Brain microvascular endothelial cell (primary cell): Measurements from ENCODE around the gene MUC3A.

Source experiments
- DNase-seq: peaks from one replicate; pipeline ENCODE4 v3.0.0-alpha.2; 2020
- H3K27ac ChIP-seq: fragments of 250-450 bp; sonication (Bioruptor Pico); 2 replicates; pipeline ENCODE4 v1.5.1; 2020; ENCODE audit warnings: mild to moderate bottlenecking, moderate library complexity
- H3K27me3 ChIP-seq: fragments of 250-450 bp; sonication (Bioruptor Pico); replicated peaks from 2 replicates; pipeline ENCODE4 v1.5.1; 2020; ENCODE audit warnings: mild to moderate bottlenecking
- H3K36me3 ChIP-seq: fragments of 250-450 bp; sonication (Bioruptor Pico); replicated peaks from 2 replicates; pipeline ENCODE4 v1.5.1; 2020; ENCODE audit warnings: mild to moderate bottlenecking
- H3K4me3 ChIP-seq: 2 replicates; pipeline ENCODE4 v1.5.1; 2011; ENCODE audit warnings: low read depth, mild to moderate bottlenecking, control low read depth, low read length, moderate library complexity
- CTCF ChIP-seq: IDR thresholded peaks from 2 replicates; pipeline ENCODE4 v1.5.1; 2011; ENCODE audit warnings: low read depth, mild to moderate bottlenecking, moderate library complexity, low read length, control low read depth, inconsistent platforms; ENCODE audit errors: missing control alignments
- in situ Hi-C: cut with HindIII; loops from 2 replicates; pipeline ENCODE4 v1.10.0; 2017; ENCODE audit warnings: low sequenced_read_pairs, low pct_ligation_motif_present

Gene MUC3A

GRCh38 chr7:100966542-100967291, 17.4 kb downstream of the MUC3A start:
- in situ Hi-C loops, result no loop called here
- Histone ChIP-seq H3K4me3 (no peak overlapping the region), H3K27me3 (peaks cover 39% of the 10 kb centered on the region)

DNA sequence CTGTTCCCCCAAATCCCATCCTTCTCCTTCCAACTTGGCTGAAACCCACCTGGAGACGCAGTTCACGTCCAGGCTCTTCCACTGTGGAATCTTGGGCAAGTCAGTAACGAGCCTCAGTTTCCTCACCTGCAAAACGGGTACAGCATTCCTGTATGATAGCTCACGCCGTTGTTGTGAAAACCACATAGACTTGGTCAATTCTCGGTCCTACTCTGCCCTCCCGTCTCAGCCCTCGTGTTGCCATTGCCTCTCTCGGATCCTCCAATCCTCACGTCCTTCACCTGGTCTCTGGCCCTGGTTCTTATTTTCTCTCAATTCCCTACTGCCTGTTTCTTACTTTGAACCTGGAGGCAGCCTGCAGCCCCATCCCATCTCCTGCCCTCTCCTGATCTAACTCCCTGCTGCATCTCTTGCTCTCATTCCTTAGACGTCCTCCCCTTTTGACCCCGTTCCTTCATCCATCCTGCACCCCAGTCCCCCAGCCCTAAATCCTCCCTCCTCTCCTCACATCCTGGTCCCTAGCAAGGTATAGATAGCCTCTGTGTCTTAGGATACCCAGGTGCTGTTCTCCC, 18.0 kb downstream of the MUC3A start:
- no peak for TF ChIP-seq CTCF
- in situ Hi-C loops, result no loop called here
- no peak overlapping the region for H3K27ac ChIP-seq
- peaks cover 42% of the 10 kb centered on the region for H3K27me3 ChIP-seq
- no peak overlapping the region for H3K4me3 ChIP-seq
- DNase-seq, result no peak
- H3K36me3 ChIP-seq, result no peaks in the 10 kb centered on the region

More at GRCh38 chr7:100966542-100967291, 17.4 kb downstream of the MUC3A start:
- no peak overlapping the region for H3K27ac ChIP-seq
- no peaks in the 10 kb centered on the region for H3K36me3 ChIP-seq
- TF ChIP-seq CTCF, result no peak
- no peak for DNase-seq

- TF ChIP-seq CTCF, result no peak
- in situ Hi-C loops, result no loop called here
- H3K4me3 ChIP-seq, result no peak overlapping the region
- DNase-seq, result no peak
- peaks cover 40% of the 10 kb centered on the region for H3K27me3 ChIP-seq
- no peaks in the 10 kb centered on the region for H3K36me3 ChIP-seq
- H3K27ac ChIP-seq, result no peak overlapping the region
These were observed 18.7 kb downstream of the MUC3A start for GRCh38 chr7:100968031-100968430.

DNA sequence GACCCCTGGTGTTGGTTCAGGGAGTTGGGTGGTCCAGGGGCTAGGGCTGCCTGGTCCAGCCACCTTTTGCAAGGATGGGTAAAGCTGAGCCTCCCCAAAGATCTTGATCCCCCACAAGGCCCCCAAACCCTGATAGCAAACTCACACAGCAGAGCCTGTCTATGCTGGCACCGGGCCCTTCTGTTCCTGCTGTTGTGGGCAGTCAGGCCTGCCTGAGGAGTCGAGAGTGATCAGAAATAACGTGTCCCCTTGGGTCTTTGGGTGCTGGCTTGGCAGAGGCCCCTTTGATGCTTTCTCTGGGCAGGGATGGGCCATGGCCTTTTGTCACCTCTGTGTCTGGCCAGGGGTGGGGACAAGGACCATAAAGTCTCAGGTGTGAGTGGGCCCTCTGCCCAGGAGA, 19.3 kb downstream of the MUC3A start:
- peaks cover 40% of the 10 kb centered on the region for H3K27me3 ChIP-seq
- in situ Hi-C loops, result no loop called here
- H3K36me3 ChIP-seq, result no peaks in the 10 kb centered on the region
- no peak overlapping the region for H3K4me3 ChIP-seq
- TF ChIP-seq CTCF, result no peak
- H3K27ac ChIP-seq, result no peak overlapping the region
- no peak for DNase-seq

GRCh38 chr7:100969066-100969615, 19.8 kb downstream of the MUC3A start, which contains the start of gene MUC12:
TSS of gene MUC12 (plus strand) at chr7:100969565. CDS start at chr7:100969623, 58 bp downstream.
- Histone ChIP-seq H3K27me3 (peaks cover 40% of the 10 kb centered on the region), H3K36me3 (no peaks in the 10 kb centered on the region), H3K27ac (no peak within 1 kb of the TSS), H3K4me3 (no peak within 1 kb of the TSS)
- no peak for DNase-seq
- TF ChIP-seq CTCF, result no peak
- in situ Hi-C loops, result no loop called here
